Hematopoietic multipotent progenitor cell treated with erythropoietin and hydrocortisone succinate and interleukin-3 and kit ligand, for 4 days (in vitro differentiated cells): ENCODE results near the gene ASB3.

Experiments
- DNase-seq: peaks from one replicate; pipeline ENCODE4 v3.0.0-alpha.2; 2015

ASB3 gene

GRCh38 chr2:53636596-53636995 is 150.2 kb downstream of the ASB3 start:
- DNase-seq = no peak

GRCh38 chr2:53636109-53636508 is 150.6 kb downstream of the ASB3 start:
- no peak for DNase-seq

DNA sequence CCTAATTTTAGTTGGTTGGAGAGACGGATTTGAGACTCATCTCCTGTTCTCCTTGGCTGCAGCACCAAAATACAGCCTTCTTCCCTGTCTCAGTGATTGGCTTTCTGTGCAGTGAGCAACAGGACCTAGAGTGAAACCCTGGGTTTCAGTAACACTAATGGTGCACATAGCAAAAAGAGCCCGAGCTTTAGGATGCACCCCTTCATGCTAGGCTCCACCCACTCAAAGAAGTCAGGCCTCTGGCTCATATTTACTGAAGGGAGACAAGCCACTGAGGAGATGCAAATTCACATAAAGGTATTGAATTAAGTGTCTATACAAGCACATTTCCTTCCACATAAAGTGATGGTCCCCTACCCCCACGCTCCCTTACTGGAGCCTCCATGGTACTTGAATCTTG is 151.1 kb downstream of the ASB3 start:
- DNase-seq = no peak

GRCh38 chr2:53633441-53633840 is 153.3 kb downstream of the ASB3 start:
- DNase-seq = no peak

GRCh38 chr2:53632714-53633113 is 154.0 kb downstream of the ASB3 start:
- DNase-seq = peak; percentile 3

GRCh38 chr2:53632126-53632460 is 154.7 kb downstream of the ASB3 start:
- DNase-seq = no peak

GRCh38 chr2:53631313-53632125 is 155.2 kb downstream of the ASB3 start:
- no peak for DNase-seq

DNA sequence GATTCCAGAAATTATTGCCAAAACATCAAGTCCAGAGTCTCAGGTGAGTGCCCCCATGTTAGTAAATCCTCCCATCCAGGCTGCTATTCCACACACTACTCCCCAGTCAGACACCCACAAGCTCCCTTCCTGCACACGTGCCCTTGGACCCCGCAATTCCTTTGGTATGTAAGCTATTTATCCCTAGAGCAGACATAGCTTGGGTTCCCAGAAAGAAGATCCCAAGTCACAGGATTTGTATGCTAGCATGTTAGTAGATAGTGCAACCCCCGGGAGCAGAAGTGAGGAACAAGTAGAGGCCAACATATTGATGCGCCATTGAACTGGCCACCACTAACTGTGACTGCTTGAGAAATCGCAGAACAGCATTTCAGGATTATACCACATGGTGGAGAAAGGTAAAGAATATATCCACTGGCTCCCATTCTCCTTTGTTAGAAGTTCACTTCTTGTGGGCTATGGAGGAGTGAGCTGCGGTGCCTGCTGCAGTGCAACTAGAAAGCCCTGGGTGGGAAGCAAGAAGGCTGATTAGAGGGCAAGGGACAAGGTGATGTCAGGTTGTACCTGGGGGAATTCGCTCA is 156.6 kb downstream of the ASB3 start:
- DNase-seq = no peak

DNA sequence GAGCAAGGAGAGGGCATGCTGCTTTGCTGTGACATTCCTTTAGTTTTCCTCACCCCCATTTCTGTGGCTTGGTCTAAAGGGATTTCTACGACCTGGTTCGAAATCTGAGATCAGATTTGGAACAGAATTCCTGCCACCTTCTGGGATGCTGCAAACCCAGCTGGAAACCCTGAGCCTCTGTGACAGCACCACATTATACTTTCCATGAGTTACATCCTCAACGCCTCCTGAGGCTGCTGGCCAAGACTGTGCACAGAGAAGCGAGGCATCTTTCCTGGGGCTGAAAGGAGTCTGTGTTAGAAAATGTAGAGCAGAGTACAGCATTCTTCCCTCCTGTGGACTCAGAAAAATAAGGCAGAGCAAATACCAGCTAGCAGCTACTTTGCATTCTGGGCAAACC is 157.3 kb downstream of the ASB3 start:
- no peak for DNase-seq

DNA sequence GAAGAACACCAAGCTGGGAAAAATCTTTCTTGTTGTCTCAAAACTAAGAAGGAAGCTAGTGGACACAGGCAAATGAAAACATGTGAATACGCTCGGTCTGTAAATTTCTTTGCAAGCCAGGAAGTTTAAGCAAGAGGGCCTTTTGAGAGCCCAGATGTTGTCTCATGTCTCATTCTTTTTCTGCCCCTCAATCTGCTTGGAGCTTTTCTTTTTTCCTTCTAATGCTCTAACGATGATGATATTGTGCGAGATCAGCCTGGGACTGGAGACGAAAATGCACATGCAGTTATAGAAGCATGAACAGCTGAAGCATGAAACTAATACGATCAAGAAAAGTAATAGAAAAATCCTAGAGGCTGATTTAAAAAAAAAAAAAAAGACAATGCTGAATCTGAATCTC is 157.8 kb downstream of the ASB3 start:
- DNase-seq = no peak

- DNase-seq = no peak
Observed at GRCh38 chr2:53622141-53622540, 164.6 kb downstream of the ASB3 start.

GRCh38 chr2:53620981-53621380 is 165.8 kb downstream of the ASB3 start:
- DNase-seq = no peak
